GM18507 (cell line): ENCODE measurements around the gene ZNG1C.
"Not testable (repeated sequence)": the region's sequence is repeated elsewhere in the genome, so short reads cannot be mapped to it uniquely, and the experiment has no call there.

ENCODE experiments used
- DNase-seq: peaks from one replicate; pipeline ENCODE4 v3.0.0; 2011; ENCODE audit warnings: low read depth; ENCODE audit not compliant: insufficient read length; ENCODE audit errors: extremely low spot score
- FAIRE-seq: peaks from 2 replicates; lab custom pipeline; 2011; peaks lifted over from hg19 to GRCh38; lab: Jason Lieb, UNC

The ZNG1C gene

DNA sequence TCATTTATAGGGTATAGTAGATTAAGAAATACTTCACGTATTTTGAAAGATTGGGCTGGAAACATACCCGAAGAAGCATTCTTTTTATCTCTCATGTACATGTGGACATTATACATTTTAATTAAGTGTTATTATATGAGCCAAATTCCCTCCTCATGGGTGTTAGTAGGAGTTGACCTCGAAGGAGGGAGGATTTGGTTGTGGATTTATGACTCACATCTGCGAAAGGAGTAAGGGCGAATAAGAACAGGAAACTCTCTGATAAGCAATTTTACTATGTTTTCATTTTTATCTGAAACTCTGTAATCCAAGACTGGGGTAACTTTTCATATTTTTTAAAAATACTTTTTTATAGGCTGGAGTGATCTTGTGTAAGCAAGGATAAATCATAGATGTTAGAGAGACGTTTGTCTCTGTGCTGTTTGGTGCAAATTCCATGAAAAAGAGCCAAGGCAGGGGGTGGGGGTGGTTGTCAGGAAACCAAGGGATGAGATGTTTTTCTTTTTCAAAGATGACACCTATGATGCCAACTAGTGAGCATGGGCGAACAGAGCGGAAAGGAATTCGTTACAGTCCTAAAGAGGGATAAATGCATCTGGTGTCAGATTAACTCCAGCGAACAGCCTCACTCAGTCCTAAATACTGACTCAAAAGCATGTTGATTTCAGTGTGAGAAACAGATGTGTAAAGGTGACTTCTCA, 95.0 kb downstream of the ZNG1C start:
- not testable (repeated sequence) for FAIRE-seq

DNA sequence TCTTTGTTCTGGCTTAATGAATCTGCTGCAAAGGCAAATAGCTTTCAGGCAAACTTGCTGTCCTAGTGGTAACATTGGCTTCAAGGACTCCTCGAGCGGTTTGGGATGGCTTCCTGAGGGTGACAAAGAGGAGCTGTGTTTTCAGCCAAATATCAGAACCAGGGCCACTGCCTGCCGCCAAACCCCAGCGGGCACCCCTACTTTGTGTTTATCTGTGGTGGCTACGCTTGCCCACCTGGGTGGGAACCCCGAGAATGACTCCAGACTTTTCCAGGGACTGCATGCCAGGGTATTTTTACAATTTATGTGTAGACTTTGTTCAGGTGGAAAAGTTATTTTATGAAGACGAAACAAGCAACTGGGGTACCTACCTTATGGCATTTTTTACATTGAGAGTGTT, 96.2 kb downstream of the ZNG1C start:
- not testable (repeated sequence) for DNase-seq, FAIRE-seq

More for the DNA sequence above, 95.0 kb downstream of the ZNG1C start:
- DNase-seq: not testable (repeated sequence)

DNA sequence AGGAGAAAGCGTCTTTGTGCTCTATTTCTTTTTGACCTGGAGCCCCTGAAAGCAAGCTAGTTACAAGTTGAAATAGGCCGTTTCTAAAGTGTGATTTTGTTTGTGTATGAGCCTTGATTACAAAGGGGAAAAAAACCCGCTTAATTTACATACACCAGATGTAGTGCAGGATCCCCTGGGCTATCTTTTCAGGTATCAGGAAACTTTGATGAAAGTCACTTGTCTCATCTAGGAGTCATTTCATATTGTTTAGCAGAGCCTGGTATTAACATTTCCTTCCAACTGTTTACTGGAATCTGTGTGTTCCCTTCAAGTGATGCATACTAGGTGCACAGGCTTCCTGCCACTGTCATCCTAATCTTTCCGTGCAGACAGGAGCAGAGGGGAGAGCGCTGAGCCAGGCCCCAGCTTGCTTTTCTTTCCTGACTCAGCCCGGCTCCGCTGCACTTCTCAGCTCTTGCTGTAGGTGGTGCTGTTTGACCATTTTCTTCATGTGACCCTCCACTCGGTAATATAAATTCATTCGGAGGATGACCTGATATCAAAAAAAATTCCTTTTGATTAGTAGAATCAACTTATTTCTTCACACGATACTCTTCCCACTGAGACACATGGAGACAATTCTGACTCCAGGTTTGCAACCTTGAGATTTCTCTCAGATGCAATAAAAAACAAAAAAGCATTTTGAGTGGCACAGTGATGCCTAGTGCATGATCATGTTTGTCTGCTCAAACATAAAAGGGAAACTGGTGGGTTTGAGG, 100.7 kb downstream of the ZNG1C start:
- DNase-seq, FAIRE-seq: not testable (repeated sequence)

DNA sequence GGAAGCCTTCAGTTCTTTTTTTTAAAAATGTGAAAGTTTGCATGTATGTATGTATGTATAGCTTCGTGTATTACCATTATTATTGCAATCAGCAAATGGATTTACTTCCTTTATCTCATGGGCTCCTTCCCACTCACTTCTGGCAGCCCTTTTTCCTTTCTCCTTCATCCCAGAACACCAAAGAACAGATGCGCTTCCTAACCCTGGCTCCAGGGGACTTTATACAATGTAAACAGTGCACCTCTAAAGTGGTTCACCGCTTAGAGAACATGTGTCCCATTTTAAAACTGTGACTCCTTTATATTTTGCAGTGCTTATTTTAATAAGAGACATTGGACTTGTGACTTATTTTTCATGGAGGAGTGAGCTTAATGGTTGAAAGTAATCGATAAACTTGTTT, 101.5 kb downstream of the ZNG1C start:
- not testable (repeated sequence) for FAIRE-seq

DNA sequence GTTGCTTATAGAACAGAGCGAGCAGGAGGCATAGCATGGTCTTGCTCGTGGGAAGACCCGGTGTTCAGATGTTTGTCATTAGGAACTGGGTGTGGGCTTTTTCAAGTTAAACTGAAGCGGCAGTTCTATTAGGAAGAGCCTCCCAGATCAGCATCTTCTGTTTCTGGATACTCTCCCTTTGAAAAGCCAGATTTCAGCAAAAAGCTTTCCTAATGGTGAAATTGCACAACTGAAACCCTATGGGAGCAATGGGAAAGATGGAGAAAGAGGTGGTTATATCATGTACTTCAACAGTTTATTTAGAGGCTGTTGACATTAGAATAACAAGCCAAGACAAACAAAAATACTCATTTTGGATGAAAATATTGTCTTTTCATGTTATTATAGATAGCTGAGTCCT, 102.2 kb downstream of the ZNG1C start:
- FAIRE-seq, DNase-seq: not testable (repeated sequence)

More for the DNA sequence above, 101.5 kb downstream of the ZNG1C start:
- DNase-seq: not testable (repeated sequence)
